ENCODE measurements around the gene SUGP2.

DNA sequence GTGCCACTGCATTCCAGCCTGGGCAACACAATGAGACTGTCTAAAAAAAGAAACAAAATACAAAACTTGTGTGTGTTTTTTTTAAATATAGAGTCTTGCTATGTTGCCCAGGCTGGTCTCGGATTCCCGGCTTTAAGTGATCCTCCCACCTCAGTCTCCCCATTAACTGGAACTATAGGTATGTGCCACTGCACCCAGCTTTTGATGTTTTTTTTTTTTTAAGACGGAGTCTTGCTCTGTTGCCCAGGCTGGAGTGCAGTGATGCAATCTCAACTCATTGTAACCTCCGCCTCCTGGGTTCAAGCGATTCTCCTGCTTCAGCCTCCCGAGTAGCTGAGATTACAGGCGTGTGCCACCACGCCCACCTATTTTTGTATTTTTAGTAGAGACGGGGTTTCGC lies 37.0 kb downstream of the SUGP2 start:
- TF ChIP-seq, protein P1, sequence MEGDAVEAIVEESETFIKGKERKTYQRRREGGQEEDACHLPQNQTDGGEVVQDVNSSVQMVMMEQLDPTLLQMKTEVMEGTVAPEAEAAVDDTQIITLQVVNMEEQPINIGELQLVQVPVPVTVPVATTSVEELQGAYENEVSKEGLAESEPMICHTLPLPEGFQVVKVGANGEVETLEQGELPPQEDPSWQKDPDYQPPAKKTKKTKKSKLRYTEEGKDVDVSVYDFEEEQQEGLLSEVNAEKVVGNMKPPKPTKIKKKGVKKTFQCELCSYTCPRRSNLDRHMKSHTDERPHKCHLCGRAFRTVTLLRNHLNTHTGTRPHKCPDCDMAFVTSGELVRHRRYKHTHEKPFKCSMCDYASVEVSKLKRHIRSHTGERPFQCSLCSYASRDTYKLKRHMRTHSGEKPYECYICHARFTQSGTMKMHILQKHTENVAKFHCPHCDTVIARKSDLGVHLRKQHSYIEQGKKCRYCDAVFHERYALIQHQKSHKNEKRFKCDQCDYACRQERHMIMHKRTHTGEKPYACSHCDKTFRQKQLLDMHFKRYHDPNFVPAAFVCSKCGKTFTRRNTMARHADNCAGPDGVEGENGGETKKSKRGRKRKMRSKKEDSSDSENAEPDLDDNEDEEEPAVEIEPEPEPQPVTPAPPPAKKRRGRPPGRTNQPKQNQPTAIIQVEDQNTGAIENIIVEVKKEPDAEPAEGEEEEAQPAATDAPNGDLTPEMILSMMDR (IDR thresholded peaks at IDR 0.05; ENCODE audit: insufficient read depth, low read length, poor library complexity, severe bottlenecking): no peak
- TF ChIP-seq EZH2phosphoT487 (conservative IDR thresholded peaks at IDR 0.05; ENCODE audit: low read length): no peak

Measured in SU-DHL-6 (cell line).